GM19452 (cell line): ENCODE measurements around the gene TTLL6.
"Not testable (repeated sequence)": the region's sequence is repeated elsewhere in the genome, so short reads cannot be mapped to it uniquely, and the experiment has no call there.

Experiments used
- ATAC-seq: cut with Tn5 transposase; IDR thresholded peaks from one replicate; pipeline ENCODE4 v1.9.1; 2021; ENCODE audit not compliant: unreplicated experiment

The TTLL6 gene

GRCh38 chr17:48724251-48725003 is 92.6 kb downstream of the TTLL6 start:
- no peak for ATAC-seq

GRCh38 chr17:48723423-48724250 is 93.4 kb downstream of the TTLL6 start:
- no peak for ATAC-seq

GRCh38 chr17:48722915-48723422 is 94.1 kb downstream of the TTLL6 start, which contains the start of gene PRAC2:
Gene PRAC2 (plus strand): TSS chr17:48723185. CDS start chr17:48724411, 1,226 bp downstream.
- ATAC-seq = no peak

GRCh38 chr17:48722201-48722907 is 94.7 kb downstream of the TTLL6 start, which contains the start of gene PRAC1:
Gene PRAC1 (minus strand): TSS chr17:48722518. CDS start chr17:48722392, 126 bp downstream.
- ATAC-seq = no peak

GRCh38 chr17:48721009-48721402 is 96.0 kb downstream of the TTLL6 start:
- no peak for ATAC-seq

- ATAC-seq = no peak
Measured at GRCh38 chr17:48720266-48721008, 96.6 kb downstream of the TTLL6 start.

- no peak for ATAC-seq
Measured at GRCh38 chr17:48719642-48720265, 97.3 kb downstream of the TTLL6 start.

- ATAC-seq = no peak
Measured at GRCh38 chr17:48718761-48719641, 98.0 kb downstream of the TTLL6 start.

GRCh38 chr17:48718227-48718760 is 98.7 kb downstream of the TTLL6 start:
- no peak for ATAC-seq

GRCh38 chr17:48717367-48718226 is 99.4 kb downstream of the TTLL6 start:
- no peak for ATAC-seq

- not testable (repeated sequence) for ATAC-seq
Measured at GRCh38 chr17:48716549-48716948, 100.5 kb downstream of the TTLL6 start.

GRCh38 chr17:48715496-48716399 is 101.3 kb downstream of the TTLL6 start:
- ATAC-seq = no peak
